ENCODE data around the gene RFC1. TPM values are rescaled to one million over a fixed set of nuclear protein-coding genes. Genes with fewer than 3 reads are reported as not detected.
"Not testable (repeated sequence)": the region's sequence is repeated elsewhere in the genome, so short reads cannot be mapped to it uniquely, and the experiment has no call there.

Gene RFC1
- total and polyA plus RNA-seq, 2 donors from 2014 or later, result 14.5 to 38.4 TPM

GRCh38 chr4:39357002-39357401 is 9.2 kb downstream of the RFC1 start:
- FAIRE-seq (no peak), DNase-seq (no peak)
- Histone ChIP-seq H3K4me1 (ENCODE audit: control insufficient read depth in 2 of 3, insufficient read depth in 2 of 3, low read depth in 1 of 3, low read length in 3 of 3) (peaks cover 0 to 9% (median 6%) of the 10 kb centered on the region in 3 donors), H3K9me3 (ENCODE audit: control insufficient read depth in 2 of 3, insufficient read depth in 1 of 3, low read length in 3 of 3) (no peaks in the 10 kb centered on the region), H3K4me3 (ENCODE audit: low read length in 3 of 3) (no peak overlapping the region), H3K27ac (ENCODE audit: low read depth in 2 of 2, low read length in 2 of 2) (peak overlapping the region in 1 of 2 donors; percentile 53), H3K36me3 (ENCODE audit: control insufficient read depth in 2 of 3, insufficient read depth in 3 of 3, low read length in 3 of 3) (no peaks in the 10 kb centered on the region), H3K27me3 (ENCODE audit: control insufficient read depth, insufficient read depth, low read length) (no peaks in the 10 kb centered on the region), H3K9ac (ENCODE audit: low read length in 3 of 3) (no peak overlapping the region)
- no peak for TF ChIP-seq CTCF (IDR thresholded peaks at IDR 0.05; ENCODE audit: borderline replicate concordance, extremely low read depth, insufficient read depth)
- intact Hi-C loops (cut with DNase I), result no loop called here

GRCh38 chr4:39354254-39354552 is 12.0 kb downstream of the RFC1 start:
- Histone ChIP-seq H3K27ac (ENCODE audit: low read depth in 2 of 2, low read length in 2 of 2) (peak overlapping the region; percentile 64 to 80), H3K9ac (ENCODE audit: low read length in 3 of 3) (peak overlapping the region in 2 of 3 donors; percentile 17 to 77), H3K4me3 (ENCODE audit: low read length in 3 of 3) (peak overlapping the region; percentile 23 to 70 (median 46)), H3K27me3 (ENCODE audit: control insufficient read depth, insufficient read depth, low read length) (no peaks in the 10 kb centered on the region), H3K4me1 (ENCODE audit: control insufficient read depth in 2 of 3, insufficient read depth in 2 of 3, low read depth in 1 of 3, low read length in 3 of 3) (peaks cover 0 to 9% (median 6%) of the 10 kb centered on the region in 3 donors), H3K9me3 (ENCODE audit: control insufficient read depth in 2 of 3, insufficient read depth in 1 of 3, low read length in 3 of 3) (no peaks in the 10 kb centered on the region), H3K36me3 (ENCODE audit: control insufficient read depth in 2 of 3, insufficient read depth in 3 of 3, low read length in 3 of 3) (peaks cover 0 to 2% (median 1%) of the 10 kb centered on the region in 3 donors)
- intact Hi-C loops (cut with DNase I), result no loop called here
- DNase-seq (no peak), FAIRE-seq (no peak)
- TF ChIP-seq CTCF (IDR thresholded peaks at IDR 0.05; ENCODE audit: borderline replicate concordance, extremely low read depth, insufficient read depth), result no peak

- FAIRE-seq, result peak; percentile 83
- TF ChIP-seq CTCF (IDR thresholded peaks at IDR 0.05; ENCODE audit: borderline replicate concordance, extremely low read depth, insufficient read depth), result no peak
- peak overlapping the region; percentile 64 to 80 for H3K27ac ChIP-seq (ENCODE audit: low read depth in 2 of 2, low read length in 2 of 2)
- peaks cover 0 to 9% (median 9%) of the 10 kb centered on the region in 3 donors for H3K4me1 ChIP-seq (ENCODE audit: control insufficient read depth in 2 of 3, insufficient read depth in 2 of 3, low read depth in 1 of 3, low read length in 3 of 3)
- peak in 2 of 5 donors; percentile 72 to 79 for DNase-seq
- peaks cover 0 to 3% (median 2%) of the 10 kb centered on the region in 3 donors for H3K36me3 ChIP-seq (ENCODE audit: control insufficient read depth in 2 of 3, insufficient read depth in 3 of 3, low read length in 3 of 3)
- H3K9ac ChIP-seq (ENCODE audit: low read length in 3 of 3), result peak overlapping the region; percentile 17 to 77 (median 35)
- no peaks in the 10 kb centered on the region for H3K27me3 ChIP-seq (ENCODE audit: control insufficient read depth, insufficient read depth, low read length)
- H3K9me3 ChIP-seq (ENCODE audit: control insufficient read depth in 2 of 3, insufficient read depth in 1 of 3, low read length in 3 of 3), result no peaks in the 10 kb centered on the region
- peak overlapping the region; percentile 23 to 70 (median 46) for H3K4me3 ChIP-seq (ENCODE audit: low read length in 3 of 3)
- intact Hi-C loops (cut with DNase I), result no loop called here
These were observed 12.5 kb downstream of the RFC1 start for GRCh38 chr4:39353478-39354253.

GRCh38 chr4:39353149-39353477 is 13.0 kb downstream of the RFC1 start:
- H3K27me3 ChIP-seq (ENCODE audit: control insufficient read depth, insufficient read depth, low read length); H3K36me3 ChIP-seq (ENCODE audit: control insufficient read depth in 2 of 3, insufficient read depth in 3 of 3, low read length in 3 of 3); H3K9me3 ChIP-seq (ENCODE audit: control insufficient read depth in 2 of 3, insufficient read depth in 1 of 3, low read length in 3 of 3); DNase-seq; FAIRE-seq; H3K4me1 ChIP-seq (ENCODE audit: control insufficient read depth in 2 of 3, insufficient read depth in 2 of 3, low read depth in 1 of 3, low read length in 3 of 3); intact Hi-C loops (cut with DNase I): not testable (repeated sequence)
- peak overlapping the region in 2 of 3 donors; percentile 28 to 77 for H3K9ac ChIP-seq (ENCODE audit: low read length in 3 of 3)
- H3K4me3 ChIP-seq (ENCODE audit: low read length in 3 of 3), result peak overlapping the region in 2 of 3 donors; percentile 46 to 70
- H3K27ac ChIP-seq (ENCODE audit: low read depth in 2 of 2, low read length in 2 of 2), result peak overlapping the region in 1 of 2 donors; percentile 64

Measured in kidney (tissue), 14 donors.